DOHH2 (cell line): Measurements from ENCODE around the gene GATAD2A.

Experiments
- EZH2phosphoT487 ChIP-seq: fragments of 200-600 bp; sonication (generic); IDR thresholded peaks from 2 replicates; pipeline ENCODE4 v1.6.1; 2017; ENCODE audit warnings: borderline replicate concordance, mild to moderate bottlenecking, antibody characterized with exemption, low read length, moderate library complexity, mixed read lengths
- TF ChIP-seq, protein P1 (sequence below): fragments of 200-600 bp; sonication (generic); IDR thresholded peaks from one replicate; pipeline ENCODE4 v1.5.1; 2014; ENCODE audit warnings: antibody characterized with exemption, mild to moderate bottlenecking, low read depth, low read length; ENCODE audit not compliant: poor library complexity, severe bottlenecking

DNA sequence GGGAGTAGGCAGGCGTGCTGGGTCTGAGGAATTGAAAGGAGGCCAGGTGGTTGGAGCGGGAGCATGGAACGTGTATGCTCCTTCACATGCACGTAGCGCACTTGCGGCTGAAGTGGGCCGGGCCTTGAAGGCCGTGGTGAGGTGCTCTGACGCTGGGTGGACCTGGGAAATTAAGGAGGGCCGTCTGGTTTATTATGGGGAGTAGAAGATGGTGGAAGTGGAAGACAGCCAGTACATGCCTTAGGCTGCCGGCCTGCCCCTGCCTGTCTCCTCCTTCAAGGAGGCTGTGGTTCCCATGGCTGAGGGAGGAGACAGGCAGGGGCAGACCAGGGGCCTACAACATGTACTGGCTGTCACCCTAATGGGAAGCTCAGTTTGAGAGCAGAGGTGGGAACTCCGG, 23.9 kb downstream of the GATAD2A start:
- TF ChIP-seq, protein P1, sequence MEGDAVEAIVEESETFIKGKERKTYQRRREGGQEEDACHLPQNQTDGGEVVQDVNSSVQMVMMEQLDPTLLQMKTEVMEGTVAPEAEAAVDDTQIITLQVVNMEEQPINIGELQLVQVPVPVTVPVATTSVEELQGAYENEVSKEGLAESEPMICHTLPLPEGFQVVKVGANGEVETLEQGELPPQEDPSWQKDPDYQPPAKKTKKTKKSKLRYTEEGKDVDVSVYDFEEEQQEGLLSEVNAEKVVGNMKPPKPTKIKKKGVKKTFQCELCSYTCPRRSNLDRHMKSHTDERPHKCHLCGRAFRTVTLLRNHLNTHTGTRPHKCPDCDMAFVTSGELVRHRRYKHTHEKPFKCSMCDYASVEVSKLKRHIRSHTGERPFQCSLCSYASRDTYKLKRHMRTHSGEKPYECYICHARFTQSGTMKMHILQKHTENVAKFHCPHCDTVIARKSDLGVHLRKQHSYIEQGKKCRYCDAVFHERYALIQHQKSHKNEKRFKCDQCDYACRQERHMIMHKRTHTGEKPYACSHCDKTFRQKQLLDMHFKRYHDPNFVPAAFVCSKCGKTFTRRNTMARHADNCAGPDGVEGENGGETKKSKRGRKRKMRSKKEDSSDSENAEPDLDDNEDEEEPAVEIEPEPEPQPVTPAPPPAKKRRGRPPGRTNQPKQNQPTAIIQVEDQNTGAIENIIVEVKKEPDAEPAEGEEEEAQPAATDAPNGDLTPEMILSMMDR = no peak
- TF ChIP-seq EZH2phosphoT487 = no peak
